ENCODE data around the gene ANKRD53.

- TF ChIP-seq TAF1 (IDR thresholded peaks at IDR 0.05; ENCODE audit: low read depth, low read length) (no peak), POLR2A (IDR thresholded peaks at IDR 0.05; ENCODE audit: low read depth, low read length) (no peak), POLR2AphosphoS5 (IDR thresholded peaks at IDR 0.05; ENCODE audit: low read depth, low read length) (no peak), SPI1 (IDR thresholded peaks at IDR 0.05; ENCODE audit: low read depth, low read length) (no peak)
These were observed 9.0 kb downstream of the ANKRD53 start for GRCh38 chr2:70987386-70987785.

All from GM12891 (cell line).